Measurements from ENCODE around the gene AQP7.
"Not testable (repeated sequence)": the region's sequence is repeated elsewhere in the genome, so short reads cannot be mapped to it uniquely, and the experiment has no call there.

Gene AQP7

DNA sequence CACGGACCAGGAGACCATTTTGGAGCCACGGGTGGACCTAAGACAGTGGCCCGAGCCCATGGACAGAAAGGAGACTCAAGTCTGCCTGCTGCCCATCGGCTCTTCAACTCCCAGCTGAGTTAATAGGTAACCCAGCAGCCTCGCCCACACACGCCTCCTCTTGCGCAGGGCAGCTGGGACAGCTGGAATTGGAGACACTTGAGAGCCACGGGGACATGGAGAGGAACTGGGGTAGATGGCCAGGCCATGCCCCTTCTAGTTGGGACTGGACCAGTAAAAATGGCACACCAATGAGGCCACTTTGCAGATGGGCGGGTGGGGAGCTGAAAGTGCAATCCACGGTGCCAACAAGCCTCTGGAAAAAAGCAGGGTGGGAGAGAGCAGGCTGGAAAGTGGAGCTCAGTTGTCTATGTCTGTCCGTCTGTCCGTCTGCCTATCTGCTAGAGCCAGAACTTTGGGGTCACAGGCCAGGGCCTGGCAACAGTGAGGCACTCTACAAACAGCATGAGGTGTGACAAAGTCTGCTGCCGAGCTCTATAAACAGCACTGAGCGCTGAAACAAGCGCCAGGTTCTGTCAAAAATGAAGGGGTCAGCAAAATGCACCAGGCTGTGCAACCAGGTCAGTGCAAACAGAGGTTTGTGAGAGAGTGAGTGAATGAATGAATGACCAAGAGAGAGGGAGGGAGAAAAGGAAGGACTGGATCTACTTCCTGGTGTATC lies 7.0 kb downstream of the AQP7 start:
- H3K27me3 Mint-ChIP-seq, result peaks cover 20% of the 10 kb centered on the region
- not testable (repeated sequence) for H3K4me1 Mint-ChIP-seq; H3K27ac Mint-ChIP-seq; H3K4me3 Mint-ChIP-seq; H3K36me3 Mint-ChIP-seq; DNase-seq (ENCODE audit: low spot score in 2 of 2); H3K9me3 Mint-ChIP-seq; ATAC-seq (ENCODE audit: low read depth)

DNA sequence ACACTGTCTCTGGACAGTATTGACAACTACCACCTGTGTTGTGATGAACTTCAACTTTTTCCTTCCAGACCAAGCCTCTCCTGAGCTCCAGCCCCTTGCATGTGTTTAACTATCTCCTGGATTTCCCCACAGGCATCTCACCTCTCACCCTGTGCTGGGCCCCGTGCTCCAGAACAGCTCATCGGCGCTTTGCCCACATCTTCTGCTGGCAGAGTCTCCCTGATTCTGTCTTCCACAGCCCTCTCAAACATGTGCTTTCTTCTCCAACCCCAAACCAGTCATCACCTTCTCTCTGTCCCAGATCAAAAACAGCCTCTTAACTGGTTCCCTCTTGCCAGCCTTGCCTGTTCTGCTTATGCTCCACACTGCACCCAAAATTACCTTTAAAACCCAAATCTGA lies 8.4 kb downstream of the AQP7 start:
- peaks cover 12% of the 10 kb centered on the region for H3K27me3 Mint-ChIP-seq
- H3K4me3 Mint-ChIP-seq; H3K9me3 Mint-ChIP-seq; H3K27ac Mint-ChIP-seq; DNase-seq (ENCODE audit: low spot score in 2 of 2); ATAC-seq (ENCODE audit: low read depth); H3K36me3 Mint-ChIP-seq; H3K4me1 Mint-ChIP-seq: not testable (repeated sequence)

DNA sequence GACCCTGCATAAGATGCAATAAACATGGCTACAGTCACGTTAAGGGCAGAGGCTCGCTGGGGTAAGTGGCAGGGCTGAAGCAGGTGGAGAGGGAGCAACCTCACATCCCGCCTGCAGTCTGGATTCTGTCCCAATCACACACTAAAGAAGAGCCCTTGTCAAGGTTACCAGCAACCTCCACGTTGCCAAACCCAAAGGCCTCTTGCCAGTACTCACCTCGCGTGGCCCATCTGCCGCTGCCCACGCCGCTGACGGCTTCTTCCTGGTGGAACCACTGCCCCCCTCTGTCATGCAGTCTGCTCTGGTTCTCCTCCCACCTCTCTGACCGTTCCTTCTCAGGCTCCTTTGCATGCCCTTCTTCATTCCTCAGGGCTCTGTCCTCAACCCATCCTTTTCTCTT lies 8.8 kb downstream of the AQP7 start:
- Mint-ChIP-seq H3K4me3 (no peak overlapping the region), H3K9me3 (no peaks in the 10 kb centered on the region), H3K4me1 (no peaks in the 10 kb centered on the region), H3K27ac (no peak overlapping the region), H3K27me3 (peaks cover 12% of the 10 kb centered on the region), H3K36me3 (no peaks in the 10 kb centered on the region)
- ATAC-seq (ENCODE audit: low read depth) (no peak), DNase-seq (ENCODE audit: low spot score in 2 of 2) (no peak)

DNA sequence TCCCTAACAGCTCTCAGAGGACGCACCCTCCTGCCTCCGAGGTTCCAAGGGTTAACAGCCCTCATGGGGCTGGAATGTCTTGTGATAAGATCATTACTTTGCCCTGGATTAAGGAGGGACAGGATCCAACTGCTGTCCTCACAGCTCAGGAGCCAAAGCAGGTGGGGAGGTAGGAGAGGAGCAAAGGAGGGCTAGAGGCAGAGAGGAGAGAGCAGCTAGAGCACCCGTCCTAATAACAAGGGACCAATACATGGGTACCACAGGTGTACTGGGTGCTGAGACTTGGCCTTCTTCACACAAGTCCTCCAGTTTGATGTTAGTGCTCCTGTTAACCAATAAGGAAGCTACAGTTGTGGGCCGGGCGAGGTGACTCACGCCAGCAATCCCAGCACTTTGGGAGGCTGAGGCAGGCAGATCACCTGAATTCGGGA lies 9.8 kb downstream of the AQP7 start:
- H3K4me3 Mint-ChIP-seq; ATAC-seq (ENCODE audit: low read depth); DNase-seq (ENCODE audit: low spot score in 2 of 2); H3K36me3 Mint-ChIP-seq; H3K9me3 Mint-ChIP-seq; H3K27ac Mint-ChIP-seq; H3K4me1 Mint-ChIP-seq: not testable (repeated sequence)
- H3K27me3 Mint-ChIP-seq, result peaks cover 14% of the 10 kb centered on the region

DNA sequence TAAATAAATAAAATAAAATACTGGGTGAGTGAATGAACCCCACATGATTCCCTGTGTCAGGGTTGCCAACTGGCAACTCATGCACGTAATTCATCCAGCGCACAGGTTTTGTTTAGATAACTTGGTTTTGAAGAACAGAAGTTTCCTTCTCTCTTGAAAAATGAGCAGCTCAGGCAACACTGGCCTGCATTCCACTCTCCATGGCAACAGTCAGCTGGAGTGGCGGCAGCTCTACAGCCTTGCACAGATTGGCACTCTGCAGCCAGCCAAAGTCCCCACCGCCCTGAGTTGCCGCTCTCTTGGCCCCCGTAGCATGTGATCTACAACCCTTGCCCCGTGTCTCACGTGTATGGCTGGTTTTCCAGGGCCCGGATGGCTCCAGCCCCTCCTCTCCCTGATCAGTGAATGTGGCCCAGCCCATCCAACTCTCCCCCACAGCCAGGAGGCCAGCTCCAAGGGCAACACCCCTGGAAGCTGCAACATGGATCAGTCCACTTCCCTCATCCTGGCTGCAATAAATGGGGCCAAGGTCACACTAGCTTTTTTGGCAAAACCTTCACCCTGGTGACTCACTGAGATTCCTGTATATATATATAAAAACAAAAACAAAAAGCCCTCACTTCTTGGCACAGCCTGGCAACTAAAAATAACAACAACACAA lies 11.1 kb downstream of the AQP7 start:
- not testable (repeated sequence) for H3K9me3 Mint-ChIP-seq; H3K27ac Mint-ChIP-seq; H3K4me3 Mint-ChIP-seq; DNase-seq (ENCODE audit: low spot score in 2 of 2); H3K4me1 Mint-ChIP-seq; ATAC-seq (ENCODE audit: low read depth); H3K36me3 Mint-ChIP-seq
- H3K27me3 Mint-ChIP-seq, result peaks cover 16% of the 10 kb centered on the region

DNA sequence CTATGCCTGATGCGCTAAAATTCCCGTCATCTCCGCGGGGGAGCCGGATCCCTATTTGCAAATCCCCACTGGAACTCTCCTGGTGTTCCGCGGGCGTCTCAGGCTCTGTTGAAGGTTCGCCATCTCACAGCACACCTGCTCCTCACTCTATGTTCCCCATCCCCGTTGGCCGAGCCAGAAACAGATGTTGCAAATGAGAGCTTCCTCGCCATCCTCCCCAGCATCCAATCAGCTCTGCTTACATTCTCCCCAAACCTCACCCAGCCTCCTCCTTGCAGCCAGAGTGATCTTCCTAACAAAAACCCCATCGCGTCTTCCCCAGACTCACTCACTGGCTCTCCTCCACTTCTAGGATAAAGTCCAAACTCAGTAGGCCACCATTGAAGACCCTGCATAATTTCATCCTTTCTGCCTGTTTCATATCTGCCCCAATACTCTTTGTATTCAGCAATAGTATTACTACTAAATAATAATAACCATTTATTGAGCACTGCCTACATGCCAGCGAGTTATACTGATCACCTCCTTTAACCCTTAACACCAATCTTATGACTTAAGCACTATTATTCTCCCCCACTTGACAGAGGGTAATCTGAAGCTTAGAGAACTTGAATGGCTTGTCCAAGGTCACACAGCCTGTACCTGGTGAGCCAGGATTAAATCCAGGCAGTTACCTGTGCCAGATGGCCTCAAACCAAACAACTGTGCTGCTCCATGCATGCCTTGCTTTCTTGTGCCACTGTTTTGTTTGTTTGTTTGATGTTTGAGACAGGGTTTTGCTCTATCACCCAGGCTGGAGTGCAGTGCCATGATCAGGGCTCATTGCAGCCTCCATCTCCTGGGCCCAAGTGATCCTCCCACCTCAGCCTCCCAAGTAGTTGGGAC lies 14.0 kb downstream of the AQP7 start:
- DNase-seq (ENCODE audit: low spot score in 2 of 2) (no peak), ATAC-seq (ENCODE audit: low read depth) (no peak)
- no peaks in the 10 kb centered on the region for H3K4me1 Mint-ChIP-seq
- peaks cover 12% of the 10 kb centered on the region for H3K27me3 Mint-ChIP-seq
- no peak overlapping the region for H3K4me3 Mint-ChIP-seq
- H3K9me3 Mint-ChIP-seq, result no peaks in the 10 kb centered on the region
- H3K36me3 Mint-ChIP-seq, result no peaks in the 10 kb centered on the region
- no peak overlapping the region for H3K27ac Mint-ChIP-seq

DNA sequence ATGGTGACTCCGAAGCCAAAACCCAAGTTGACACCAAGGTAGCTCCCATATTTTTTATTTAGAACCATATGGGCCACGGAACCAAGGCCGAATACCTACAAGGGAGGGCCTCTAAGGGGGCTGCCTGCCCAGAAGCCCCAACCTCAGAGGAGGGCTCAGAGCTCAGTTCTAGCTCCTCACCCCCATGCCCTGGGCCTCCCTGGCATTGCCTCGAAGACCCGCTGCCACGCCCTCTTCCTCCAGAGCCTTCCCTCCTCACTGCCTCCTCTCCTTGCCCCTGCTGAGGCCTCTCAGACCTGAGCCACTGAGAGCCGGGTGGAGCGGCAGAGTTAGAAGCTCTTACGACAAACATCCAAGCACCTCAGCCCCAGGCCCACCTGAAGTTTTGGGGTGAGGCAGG lies 15.4 kb downstream of the AQP7 start:
- not testable (repeated sequence) for H3K4me1 Mint-ChIP-seq; H3K36me3 Mint-ChIP-seq; H3K9me3 Mint-ChIP-seq; DNase-seq (ENCODE audit: low spot score in 2 of 2); H3K27ac Mint-ChIP-seq; ATAC-seq (ENCODE audit: low read depth); H3K4me3 Mint-ChIP-seq
- peaks cover 12% of the 10 kb centered on the region for H3K27me3 Mint-ChIP-seq

DNA sequence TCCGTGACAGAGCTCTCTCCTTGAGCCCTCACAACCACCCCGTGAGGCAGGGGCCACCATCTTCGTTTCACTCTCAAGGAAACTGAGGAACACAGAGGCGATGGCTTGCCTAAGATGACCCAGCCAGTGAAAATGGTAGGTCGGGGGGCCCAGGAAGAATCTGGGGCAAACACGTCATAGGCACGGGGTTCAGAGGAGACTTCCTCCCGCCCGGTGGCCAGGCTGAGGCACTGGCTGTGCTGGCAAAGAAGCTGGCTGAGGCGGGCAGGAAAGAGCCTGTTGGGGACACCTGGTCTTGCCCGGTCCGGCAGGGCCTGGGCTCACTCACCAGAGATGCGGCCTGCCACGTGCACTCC lies 15.7 kb downstream of the AQP7 start:
- H3K4me1 Mint-ChIP-seq; H3K9me3 Mint-ChIP-seq; DNase-seq (ENCODE audit: low spot score in 2 of 2); H3K4me3 Mint-ChIP-seq; H3K36me3 Mint-ChIP-seq; H3K27ac Mint-ChIP-seq; ATAC-seq (ENCODE audit: low read depth): not testable (repeated sequence)
- H3K27me3 Mint-ChIP-seq, result peaks cover 12% of the 10 kb centered on the region

DNA sequence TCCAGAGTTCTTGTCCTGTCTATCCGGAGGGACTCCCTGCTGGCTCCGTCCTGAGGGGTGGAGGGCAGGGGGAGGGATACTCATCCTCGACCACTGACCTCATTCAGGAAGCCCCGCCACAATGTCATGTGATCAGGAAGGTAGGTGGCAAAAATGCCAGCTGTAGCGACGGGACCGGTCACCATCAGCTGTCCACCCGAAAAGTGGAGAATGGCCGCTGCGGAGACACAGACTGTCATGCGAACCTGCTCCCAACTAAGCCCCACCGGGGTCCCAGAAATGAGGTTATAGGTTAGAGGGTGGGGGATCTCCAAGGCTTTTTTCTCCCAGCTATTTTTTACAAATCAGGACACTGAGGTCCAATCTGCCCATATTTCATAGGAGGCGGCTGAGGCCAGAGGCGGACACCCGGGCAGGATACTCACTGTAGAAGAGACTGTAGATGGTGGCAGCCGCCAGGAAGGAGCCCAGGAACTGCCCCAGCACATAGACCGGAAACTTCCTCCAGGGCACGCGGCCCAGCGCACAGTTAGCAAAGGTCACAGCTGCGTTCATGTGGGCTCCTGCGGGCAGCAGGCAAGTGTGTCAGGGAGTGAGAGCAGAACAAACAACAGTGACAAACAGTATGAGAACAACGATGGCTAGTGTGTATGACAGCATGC lies 16.3 kb downstream of the AQP7 start:
- H3K27me3 Mint-ChIP-seq, result peaks cover 11% of the 10 kb centered on the region
- not testable (repeated sequence) for DNase-seq (ENCODE audit: low spot score in 2 of 2); ATAC-seq (ENCODE audit: low read depth); H3K9me3 Mint-ChIP-seq; H3K4me1 Mint-ChIP-seq; H3K4me3 Mint-ChIP-seq; H3K27ac Mint-ChIP-seq; H3K36me3 Mint-ChIP-seq

DNA sequence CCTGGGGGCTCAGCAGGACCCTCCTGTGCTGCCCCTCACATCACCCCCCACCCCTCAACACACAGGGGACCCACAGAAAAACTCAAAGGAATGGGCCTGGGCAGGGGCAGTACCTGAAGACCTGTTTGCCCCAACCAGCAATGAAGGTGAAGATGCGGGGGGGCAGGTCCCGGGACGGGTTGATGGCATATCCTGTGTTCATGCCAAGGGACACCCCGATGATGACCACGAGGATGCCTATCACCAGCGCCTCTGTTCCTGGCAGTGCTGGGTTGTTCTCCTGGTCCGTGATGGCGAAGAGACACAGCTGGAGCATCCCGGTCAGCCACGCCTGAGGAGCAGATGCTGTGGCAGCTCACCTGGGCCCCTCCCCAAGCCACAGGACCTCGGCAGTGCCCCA lies 16.8 kb downstream of the AQP7 start:
- H3K9me3 Mint-ChIP-seq; ATAC-seq (ENCODE audit: low read depth); H3K27ac Mint-ChIP-seq; H3K36me3 Mint-ChIP-seq; H3K4me3 Mint-ChIP-seq; H3K4me1 Mint-ChIP-seq; DNase-seq (ENCODE audit: low spot score in 2 of 2): not testable (repeated sequence)
- peaks cover 11% of the 10 kb centered on the region for H3K27me3 Mint-ChIP-seq

DNA sequence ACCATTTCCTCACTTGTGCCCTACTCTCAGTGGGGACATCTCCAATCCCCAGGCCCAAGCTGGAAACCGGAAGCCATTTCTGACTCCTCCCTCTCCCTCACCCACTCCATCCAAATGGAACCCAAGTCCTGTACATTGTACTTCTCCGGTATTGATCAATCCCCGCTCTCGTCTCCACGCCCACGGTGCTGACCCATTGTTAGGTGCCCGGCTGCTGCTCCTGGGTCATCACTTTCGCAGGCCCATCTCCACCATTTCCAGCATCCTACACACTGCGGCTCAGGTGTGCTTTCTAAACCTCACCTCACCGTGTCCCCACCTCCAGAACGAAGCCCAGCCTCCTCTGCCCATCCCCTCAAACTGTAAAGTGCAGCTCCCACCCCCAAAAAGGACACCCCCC lies 19.0 kb downstream of the AQP7 start:
- not testable (repeated sequence) for H3K27ac Mint-ChIP-seq; H3K36me3 Mint-ChIP-seq; H3K4me3 Mint-ChIP-seq; H3K4me1 Mint-ChIP-seq; ATAC-seq (ENCODE audit: low read depth); DNase-seq (ENCODE audit: low spot score in 2 of 2); H3K9me3 Mint-ChIP-seq
- peaks cover 11% of the 10 kb centered on the region for H3K27me3 Mint-ChIP-seq

DNA sequence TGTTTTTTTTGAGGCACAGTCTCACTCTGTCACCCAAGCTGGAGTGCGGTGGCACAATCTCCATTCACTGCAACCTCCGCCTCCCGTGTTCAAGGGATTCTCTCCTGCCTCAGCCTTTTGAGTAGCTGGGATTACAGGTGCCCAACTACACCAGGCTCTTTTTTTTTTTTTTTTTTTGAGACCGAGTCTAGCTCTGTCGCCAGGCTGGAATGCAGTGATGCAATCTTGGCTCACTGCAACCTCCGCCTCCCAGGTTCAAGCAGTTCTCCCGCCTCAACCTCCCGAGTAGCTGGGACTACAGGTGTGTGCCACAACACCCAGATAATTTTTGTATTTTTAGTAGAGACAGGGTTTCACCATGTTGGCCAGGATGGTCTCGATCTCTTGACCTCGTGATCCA lies 20.0 kb downstream of the AQP7 start:
- not testable (repeated sequence) for H3K4me1 Mint-ChIP-seq; H3K9me3 Mint-ChIP-seq; H3K4me3 Mint-ChIP-seq; ATAC-seq (ENCODE audit: low read depth); H3K36me3 Mint-ChIP-seq; DNase-seq (ENCODE audit: low spot score in 2 of 2); H3K27ac Mint-ChIP-seq; H3K27me3 Mint-ChIP-seq

DNA sequence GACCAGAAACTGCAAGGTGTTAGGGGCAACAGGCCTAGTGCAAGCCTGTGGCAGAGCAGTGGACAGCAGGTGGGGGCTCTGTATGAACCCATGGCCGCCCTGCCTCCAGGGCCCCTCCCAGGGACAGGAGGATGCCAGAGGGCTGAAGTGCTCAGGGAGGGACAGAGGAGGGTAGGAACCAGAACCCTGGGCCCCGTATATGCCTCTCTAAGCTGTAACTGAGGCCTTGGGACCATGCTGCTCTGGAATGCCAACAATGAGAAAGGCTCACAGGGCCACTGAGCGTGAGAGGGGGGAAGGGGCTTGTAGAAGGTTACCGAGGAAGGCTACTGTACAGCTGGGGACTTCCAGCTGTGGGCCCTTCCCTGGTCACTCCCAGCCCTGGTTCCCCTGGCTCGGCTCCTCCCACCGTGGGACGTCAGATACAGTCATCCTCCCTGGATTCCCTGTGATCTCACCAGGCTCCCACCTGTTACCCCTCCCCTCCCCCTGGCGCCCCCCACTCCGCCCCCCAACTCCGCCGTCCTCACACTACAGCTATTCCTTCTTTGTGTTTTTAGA lies 21.1 kb downstream of the AQP7 start:
- H3K27me3 Mint-ChIP-seq, result peaks cover 2% of the 10 kb centered on the region
- DNase-seq (ENCODE audit: low spot score in 2 of 2) (no peak), ATAC-seq (ENCODE audit: low read depth) (no peak)
- no peak overlapping the region for H3K4me3 Mint-ChIP-seq
- H3K9me3 Mint-ChIP-seq, result no peaks in the 10 kb centered on the region
- no peak overlapping the region for H3K27ac Mint-ChIP-seq
- no peaks in the 10 kb centered on the region for H3K4me1 Mint-ChIP-seq
- no peaks in the 10 kb centered on the region for H3K36me3 Mint-ChIP-seq

All from memory B cell (primary cell).